Measurements from ENCODE around the gene SND1.

The SND1 gene

GRCh38 chr7:127818306-127818705 is 166.3 kb downstream of the SND1 start:
- no peak for TF ChIP-seq CTCF (IDR thresholded peaks at IDR 0.05)

- TF ChIP-seq CTCF (IDR thresholded peaks at IDR 0.05) = no peak
Measured at GRCh38 chr7:127819975-127820731, 168.2 kb downstream of the SND1 start.

DNA sequence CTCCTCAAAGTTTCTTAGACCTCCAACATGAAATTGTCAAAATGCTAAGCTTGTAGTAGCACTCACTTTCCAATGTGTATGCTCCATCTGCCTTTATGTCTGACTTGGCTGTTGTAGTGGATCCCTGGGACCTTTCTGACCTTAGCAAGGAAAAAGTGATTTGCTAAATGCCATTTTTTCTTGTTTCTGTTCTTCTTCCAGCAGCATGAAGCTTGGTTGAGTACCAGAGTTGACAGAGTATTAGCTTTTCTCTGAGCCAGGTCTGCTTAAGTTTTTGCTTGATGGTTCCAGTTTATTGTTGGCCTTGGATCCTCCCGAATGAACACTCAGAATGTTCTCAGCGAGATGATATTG is 168.7 kb downstream of the SND1 start:
- TF ChIP-seq CTCF (IDR thresholded peaks at IDR 0.05) = no peak

GRCh38 chr7:127821146-127821545 is 169.2 kb downstream of the SND1 start:
- TF ChIP-seq CTCF (IDR thresholded peaks at IDR 0.05) = no peak

DNA sequence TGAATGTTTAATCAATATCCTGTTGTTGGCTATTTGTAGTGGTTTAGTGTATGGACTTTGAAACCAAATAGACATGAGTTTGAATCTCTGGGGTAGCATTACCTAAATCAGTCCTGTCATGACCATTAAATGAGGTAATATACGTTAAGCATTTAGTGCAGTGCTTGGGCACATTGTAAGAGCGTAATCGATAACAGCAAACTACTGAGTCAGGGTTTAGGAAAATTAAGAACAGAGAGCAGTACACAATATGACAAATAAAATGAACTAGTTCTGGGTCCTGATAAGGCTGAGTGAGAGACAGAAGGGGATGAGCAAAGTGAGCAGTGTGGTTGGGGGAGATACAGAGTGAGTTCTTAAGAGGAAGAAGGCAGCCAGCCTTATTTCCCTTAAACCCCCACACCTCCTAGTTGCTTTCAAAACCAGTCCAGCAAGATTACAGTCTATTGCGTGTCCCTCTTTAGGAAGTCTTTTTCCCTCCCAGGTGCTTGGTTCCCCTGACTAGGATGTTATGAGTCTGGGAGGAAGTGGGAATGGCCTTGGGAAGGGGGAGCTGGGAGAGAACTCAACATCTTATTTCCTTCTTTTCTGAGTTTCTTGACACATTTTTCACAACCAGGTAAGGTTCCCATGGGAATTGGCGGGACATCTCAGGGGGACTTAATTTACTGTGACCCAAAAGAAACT is 171.0 kb downstream of the SND1 start:
- TF ChIP-seq CTCF (IDR thresholded peaks at IDR 0.05) = no peak

DNA sequence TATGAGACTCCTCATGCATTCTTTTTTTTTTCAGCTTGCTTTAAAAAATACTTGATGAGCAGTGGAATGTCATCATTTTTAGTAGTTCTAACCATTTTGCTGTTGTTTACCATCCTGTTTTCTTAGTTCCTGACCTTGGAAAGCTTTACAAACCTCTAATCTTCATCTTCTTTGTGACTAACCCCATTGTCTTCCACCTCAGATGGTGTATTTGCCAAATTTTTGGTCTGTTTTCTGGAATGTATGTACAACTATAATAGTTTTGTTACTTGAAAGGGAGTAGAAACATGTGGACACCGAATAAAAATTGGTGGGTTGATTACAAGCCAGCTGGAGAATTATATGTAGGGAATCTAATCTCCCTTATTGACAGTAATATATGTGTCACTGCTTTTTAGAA is 172.7 kb downstream of the SND1 start:
- TF ChIP-seq CTCF (IDR thresholded peaks at IDR 0.05) = no peak

DNA sequence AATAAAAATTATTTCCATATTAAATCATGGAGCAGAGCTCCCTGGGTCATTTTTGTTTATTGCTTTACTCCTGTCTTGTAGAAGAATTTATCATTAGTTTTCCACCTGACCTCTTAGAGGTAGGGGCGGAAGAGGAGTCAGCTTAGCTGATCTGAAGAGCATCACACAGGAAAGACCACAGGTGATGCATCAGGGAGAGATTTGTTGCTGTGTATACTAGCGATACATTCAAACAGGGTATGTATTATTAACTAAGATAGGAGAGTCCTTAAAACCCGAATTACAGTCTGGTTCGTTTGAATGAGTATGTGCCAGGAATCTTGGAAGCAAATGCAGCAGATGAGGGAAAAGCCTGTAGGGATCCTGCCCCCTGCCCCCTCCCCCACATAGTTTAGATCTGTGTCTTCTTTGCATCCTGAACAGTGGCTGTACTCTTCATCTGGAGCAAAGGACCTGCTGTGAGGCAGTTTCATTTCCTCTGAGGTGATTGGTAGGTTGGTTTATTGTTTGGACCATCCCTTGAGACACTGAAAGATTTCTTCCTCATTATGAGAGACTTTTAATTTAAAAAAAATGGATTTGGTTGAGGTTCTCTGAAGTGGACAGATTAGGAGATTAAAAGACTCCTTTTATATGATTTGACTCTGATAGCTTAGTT is 177.0 kb downstream of the SND1 start:
- TF ChIP-seq CTCF (IDR thresholded peaks at IDR 0.05) = no peak

Measured in LNCAP (cell line).